Measurements from ENCODE around the gene RAI1. TPM values are rescaled to one million over a fixed set of nuclear protein-coding genes. Genes with fewer than 3 reads are reported as not detected.
A peak's percentile ranks its signal among the peaks of the same experiment; 100 is the strongest.

RAI1 gene
- total and polyA plus RNA-seq, 2 of the 8 experiments (the other 6 are each of a cell fraction or from before 2014, with no cell fraction given) = 0.39 to 1.2 TPM

DNA sequence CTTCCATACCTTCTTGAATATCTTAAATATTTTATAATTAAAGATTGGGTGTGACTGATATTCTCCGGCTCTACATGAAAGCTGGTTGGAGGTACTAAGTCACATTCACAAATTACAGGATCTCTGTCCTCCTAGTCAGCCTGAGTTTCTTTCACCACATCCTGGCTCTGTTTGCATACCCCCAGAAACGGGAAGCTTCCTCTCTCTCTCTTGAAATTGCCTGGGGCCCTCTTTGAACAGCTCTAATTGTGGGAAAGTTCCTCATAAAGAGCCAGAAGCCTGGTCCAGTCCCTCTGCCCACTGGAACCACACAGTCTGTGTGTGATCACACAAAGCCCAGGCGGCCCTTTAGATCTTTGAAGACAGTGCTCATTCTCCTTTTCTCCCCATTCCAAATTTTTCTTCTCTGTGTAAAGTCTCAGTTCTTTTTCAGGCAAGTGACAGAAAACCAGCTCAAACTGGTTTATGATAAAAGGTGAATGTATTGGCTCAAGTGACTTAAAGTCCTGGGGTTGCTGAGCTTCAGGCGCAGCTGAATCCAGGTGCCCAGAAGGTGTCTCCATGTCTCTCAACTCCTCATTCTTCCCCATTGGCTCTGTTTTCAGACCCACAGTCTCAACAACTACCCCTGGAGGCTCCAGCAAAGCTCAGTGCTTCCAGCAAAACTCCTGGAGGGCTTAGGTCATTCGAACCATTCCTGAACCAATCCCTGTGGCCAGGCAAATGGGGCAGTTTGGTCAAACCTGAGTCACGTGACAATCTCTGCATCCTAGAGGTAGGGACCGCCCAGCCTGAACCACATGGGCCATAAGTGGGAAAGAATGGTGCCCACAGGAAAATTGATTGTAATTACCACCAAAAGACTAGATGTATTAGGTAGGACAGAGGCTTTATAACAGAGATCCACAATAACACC lies 8.5 kb upstream of the RAI1 start:
- Histone ChIP-seq H3K4me2 (ENCODE audit: insufficient read depth in 1 of 2, low read depth in 2 of 2, low read length in 2 of 2) (no peak overlapping the region), H2BK20ac (ENCODE audit: low read length) (no peak overlapping the region), H3K23ac (ENCODE audit: insufficient read length) (no peak overlapping the region), H3K4me1 (replicated peaks in 1 of 4; ENCODE audit: control insufficient read depth in 3 of 4, insufficient read depth in 4 of 4, low read length in 3 of 4) (peaks cover 4 to 11% (median 6%) of the 10 kb centered on the region in 4 experiments), H3K4ac (replicated peaks; ENCODE audit: insufficient read length, low read depth, low read length) (no peak overlapping the region), H3K4me3 (ENCODE audit: extremely low read depth in 1 of 4, insufficient read depth in 2 of 4, low read depth in 3 of 4, low read length in 4 of 4) (no peak overlapping the region), H3K36me3 (ENCODE audit: control insufficient read depth in 2 of 4, insufficient read depth in 4 of 4, low read length in 3 of 4) (no peaks in the 10 kb centered on the region), H2BK120ac (replicated peaks; ENCODE audit: low read depth, low read length) (no peak overlapping the region), H3K23me2 (ENCODE audit: low read depth, low read length) (no peaks in the 10 kb centered on the region), H4K91ac (replicated peaks; ENCODE audit: insufficient read length, low read length) (no peak overlapping the region), H2AK5ac (ENCODE audit: low read depth, low read length) (no peak overlapping the region), H4K5ac (ENCODE audit: insufficient read length, low read depth, low read length) (no peak overlapping the region), H3K14ac (ENCODE audit: insufficient read length) (no peak overlapping the region), H2BK15ac (ENCODE audit: low read length) (no peak overlapping the region), H3K18ac (ENCODE audit: extremely low read depth, low read length) (no peak overlapping the region), H4K8ac (ENCODE audit: extremely low read depth, insufficient read depth, low read length) (no peak overlapping the region), H3K79me2 (ENCODE audit: control insufficient read depth in 1 of 2, insufficient read depth in 2 of 2, low read length in 2 of 2) (no peaks in the 10 kb centered on the region), H3K9me3 (ENCODE audit: insufficient read depth in 2 of 2, low read depth in 1 of 2, low read length in 1 of 2) (no peaks in the 10 kb centered on the region), H3K56ac (replicated peaks; ENCODE audit: insufficient read length, low read depth, low read length) (no peak overlapping the region), H2BK12ac (ENCODE audit: low read depth, low read length) (no peak overlapping the region), H3K27me3 (replicated peaks in 1 of 4; ENCODE audit: control insufficient read depth in 3 of 4, extremely low read depth in 1 of 4, insufficient read depth in 3 of 4, low read length in 3 of 4) (peaks cover 2 to 37% (median 32%) of the 10 kb centered on the region in 4 experiments), H3K9ac (replicated peaks in 1 of 4; ENCODE audit: extremely low read depth in 1 of 4, low read depth in 3 of 4, low read length in 3 of 4) (no peak overlapping the region), H2AFZ (ENCODE audit: low read length) (no peak overlapping the region), H4K20me1 (replicated peaks in 1 of 2; ENCODE audit: control insufficient read depth in 1 of 2, insufficient read depth in 2 of 2, low read length in 2 of 2) (no peaks in the 10 kb centered on the region), H3K27ac (ENCODE audit: low read depth, low read length) (no peak overlapping the region), H3K79me1 (ENCODE audit: low read depth, low read length) (no peaks in the 10 kb centered on the region), H2BK5ac (ENCODE audit: low read depth, low read length) (no peak overlapping the region)
- ChIA-PET POLR2A (ENCODE audit: partially characterized antibody) (no interaction called here), CTCF (ENCODE audit: partially characterized antibody) (interaction anchor here (0.7 to 1.7 kb wide), 3 partner anchors 8 to 11 kb away, joined by 3 to 7 read pairs (median 3); no protein-coding TSS in a partner anchor)
- 83% methylated on average over 7 of the region's 7 CpGs; no CpG with 5 or more reads in 1 of the 2 experiments for WGBS, 2 experiments (ENCODE audit: extremely low coverage in 1 of 2, insufficient coverage in 1 of 2, insufficient read length in 1 of 2, insufficient replicate concordance in 2 of 2, low coverage in 1 of 2, low lambda C conversion rate in 2 of 2, missing lambda C conversion rate in 1 of 2)
- DNase-seq (ENCODE audit: low read depth in 1 of 2, low spot score in 2 of 2) (no peak), FAIRE-seq (no peak)
- TF ChIP-seq EP300 (IDR thresholded peaks at IDR 0.05; ENCODE audit: borderline replicate concordance in 1 of 2, low read depth in 2 of 2, low read length in 2 of 2) (no peak), BRCA1 (IDR thresholded peaks at IDR 0.05; ENCODE audit: low read depth, low read length) (no peak), SUZ12 (IDR thresholded peaks at IDR 0.05; ENCODE audit: low read length) (no peak)
- TF ChIP-seq, protein P1, sequence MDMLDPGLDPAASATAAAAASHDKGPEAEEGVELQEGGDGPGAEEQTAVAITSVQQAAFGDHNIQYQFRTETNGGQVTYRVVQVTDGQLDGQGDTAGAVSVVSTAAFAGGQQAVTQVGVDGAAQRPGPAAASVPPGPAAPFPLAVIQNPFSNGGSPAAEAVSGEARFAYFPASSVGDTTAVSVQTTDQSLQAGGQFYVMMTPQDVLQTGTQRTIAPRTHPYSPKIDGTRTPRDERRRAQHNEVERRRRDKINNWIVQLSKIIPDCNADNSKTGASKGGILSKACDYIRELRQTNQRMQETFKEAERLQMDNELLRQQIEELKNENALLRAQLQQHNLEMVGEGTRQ (IDR thresholded peaks at IDR 0.05; ENCODE audit: low read length) = peak; percentile 10; the same call in 1 of the 2 replicates

Measured in H1 (cell line).